Measurements from ENCODE around the gene CTNND2.
"Not testable (repeated sequence)": the region's sequence is repeated elsewhere in the genome, so short reads cannot be mapped to it uniquely, and the experiment has no call there.

Gene CTNND2

DNA sequence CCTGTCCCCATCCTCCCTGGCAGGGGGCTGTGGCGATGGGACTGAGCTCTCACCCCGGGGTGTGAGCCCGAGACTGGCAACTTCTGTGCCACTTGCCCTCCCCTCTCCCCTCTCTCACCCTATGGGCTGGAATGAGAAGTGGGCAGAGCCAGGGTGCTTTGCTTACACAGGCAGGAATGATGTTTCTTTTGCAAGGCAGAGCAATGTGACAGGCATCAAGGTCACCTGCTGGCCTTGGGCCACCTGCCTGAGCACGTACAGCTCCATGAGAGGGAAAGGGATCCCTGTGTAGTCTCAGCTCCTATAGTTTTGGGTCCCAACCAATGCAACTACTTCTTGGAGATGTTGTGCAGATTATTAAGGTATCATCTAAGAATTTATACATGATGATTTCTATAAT is 890.5 kb downstream of the CTNND2 start:
- no peak for DNase-seq (ENCODE audit: low read depth)

DNA sequence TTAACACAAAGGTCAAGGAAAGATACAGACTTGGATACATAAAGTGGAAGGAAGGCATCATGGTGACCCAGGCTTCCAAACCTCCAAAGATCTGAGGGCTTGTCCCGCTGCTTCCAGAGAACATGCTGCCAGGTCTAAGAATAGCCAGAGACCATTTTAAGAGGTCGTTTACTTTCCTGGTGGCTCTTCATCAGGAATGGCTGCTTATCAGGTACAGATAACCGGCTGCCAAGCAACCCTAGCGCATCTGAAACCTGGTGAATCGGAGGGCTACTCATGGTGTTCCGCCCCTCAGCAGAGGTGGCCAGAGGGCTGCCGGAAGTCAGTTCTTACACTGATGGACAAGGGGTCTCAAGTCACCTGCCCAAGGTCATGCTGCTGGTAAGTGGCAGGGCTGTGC is 892.0 kb downstream of the CTNND2 start:
- no peak for DNase-seq (ENCODE audit: low read depth)

DNA sequence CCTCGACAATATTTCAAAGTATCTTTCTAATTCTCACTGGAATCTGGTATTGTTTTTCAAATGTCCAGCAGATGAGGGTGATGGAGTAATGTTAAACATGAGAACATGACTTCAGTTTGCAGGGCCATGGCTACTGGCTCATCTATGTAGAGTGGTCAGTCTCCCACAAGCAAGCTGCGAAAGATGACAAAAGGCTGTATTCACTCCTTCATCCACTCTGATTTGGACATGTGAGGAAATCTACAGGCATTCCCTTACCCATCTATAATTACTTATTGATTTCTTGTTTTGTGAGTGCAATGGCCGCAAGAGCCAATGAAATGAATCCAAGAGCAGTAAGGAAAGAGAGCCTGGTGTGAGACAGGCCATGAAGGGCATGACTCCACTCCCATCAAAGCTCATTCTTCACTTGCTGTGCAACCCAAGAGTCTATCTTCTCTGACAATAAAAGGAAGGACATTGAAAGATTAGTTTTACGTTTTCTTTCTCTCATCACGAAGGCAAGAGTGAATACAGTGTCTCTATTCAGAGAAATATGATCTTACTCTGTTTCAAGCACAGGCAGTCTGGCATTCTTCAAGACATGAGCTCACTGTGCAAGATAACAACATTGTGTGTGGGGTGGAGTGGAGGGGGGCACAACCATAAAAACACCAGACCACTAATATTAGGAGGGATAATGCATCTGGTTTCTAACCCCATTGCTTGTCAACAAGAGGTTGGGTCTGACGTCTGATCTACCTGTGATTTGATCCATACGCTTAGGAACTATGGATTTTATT is 893.6 kb downstream of the CTNND2 start:
- DNase-seq (ENCODE audit: low read depth) = no peak

DNA sequence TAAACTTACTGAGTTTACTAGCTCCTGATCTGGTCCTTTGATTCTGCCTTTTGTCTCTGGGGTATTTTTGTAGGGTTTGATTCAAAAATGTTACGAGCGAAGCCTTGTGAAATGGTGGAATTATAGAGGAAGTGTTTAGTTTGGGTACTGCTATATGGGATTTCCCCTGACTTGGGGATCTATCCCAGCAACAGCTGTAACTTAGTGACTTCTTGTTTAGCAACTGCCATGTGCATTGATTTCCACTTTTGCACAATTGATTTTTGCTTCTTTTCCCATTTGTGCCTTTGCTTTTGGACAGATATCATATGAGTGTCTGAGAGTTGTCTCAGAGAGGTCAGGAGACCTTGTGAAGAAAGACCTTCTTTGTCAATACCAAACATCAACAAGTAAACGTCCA is 894.7 kb downstream of the CTNND2 start:
- DNase-seq (ENCODE audit: low read depth) = no peak

DNA sequence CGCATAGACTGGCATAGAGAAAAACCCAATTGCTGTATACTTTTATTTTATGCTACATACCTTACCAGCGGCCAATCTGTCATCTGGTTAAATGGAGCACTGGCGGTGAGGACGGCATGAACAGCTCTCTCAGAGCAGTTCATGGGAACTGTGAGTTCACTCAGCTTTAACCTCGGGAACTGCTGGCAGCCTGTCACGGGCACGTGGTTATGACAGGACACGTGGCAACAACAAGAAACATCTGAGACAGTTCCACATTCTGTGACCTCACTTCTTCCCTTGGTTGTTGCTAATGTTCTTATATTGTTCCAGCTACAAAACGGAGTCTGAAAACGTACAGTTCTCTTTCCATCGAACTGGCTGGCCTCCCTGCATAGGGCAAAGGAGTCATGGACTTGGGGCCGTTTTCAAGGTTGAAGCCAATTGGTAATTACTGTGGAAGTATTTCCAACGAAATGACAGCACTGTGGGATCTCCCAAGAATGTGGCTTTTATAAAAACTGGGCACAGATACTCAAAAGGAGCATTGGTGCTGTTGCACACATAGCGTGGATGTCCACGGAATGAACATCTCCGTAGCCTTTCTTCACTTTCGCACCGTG is 896.9 kb downstream of the CTNND2 start:
- DNase-seq (ENCODE audit: low read depth) = no peak

DNA sequence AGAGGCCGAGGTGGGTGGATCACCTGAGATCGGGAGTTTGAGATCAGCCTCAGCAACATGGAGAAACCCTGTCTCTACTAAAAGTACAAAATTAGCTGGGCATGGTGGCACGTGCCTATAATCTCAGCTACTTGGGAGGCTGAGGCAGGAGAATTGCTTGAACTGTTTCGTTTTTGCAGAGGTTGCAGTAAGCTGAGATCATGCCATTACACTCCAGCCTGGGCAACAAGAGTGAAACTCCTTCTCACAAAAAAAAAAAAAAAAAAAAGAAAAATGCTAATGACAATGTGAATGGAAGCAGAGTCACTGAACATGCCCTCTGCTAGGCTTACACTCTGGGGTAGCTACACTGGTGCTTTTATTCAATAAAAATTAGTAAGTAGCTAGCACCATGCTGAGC is 899.7 kb downstream of the CTNND2 start:
- not testable (repeated sequence) for DNase-seq (ENCODE audit: low read depth)

DNA sequence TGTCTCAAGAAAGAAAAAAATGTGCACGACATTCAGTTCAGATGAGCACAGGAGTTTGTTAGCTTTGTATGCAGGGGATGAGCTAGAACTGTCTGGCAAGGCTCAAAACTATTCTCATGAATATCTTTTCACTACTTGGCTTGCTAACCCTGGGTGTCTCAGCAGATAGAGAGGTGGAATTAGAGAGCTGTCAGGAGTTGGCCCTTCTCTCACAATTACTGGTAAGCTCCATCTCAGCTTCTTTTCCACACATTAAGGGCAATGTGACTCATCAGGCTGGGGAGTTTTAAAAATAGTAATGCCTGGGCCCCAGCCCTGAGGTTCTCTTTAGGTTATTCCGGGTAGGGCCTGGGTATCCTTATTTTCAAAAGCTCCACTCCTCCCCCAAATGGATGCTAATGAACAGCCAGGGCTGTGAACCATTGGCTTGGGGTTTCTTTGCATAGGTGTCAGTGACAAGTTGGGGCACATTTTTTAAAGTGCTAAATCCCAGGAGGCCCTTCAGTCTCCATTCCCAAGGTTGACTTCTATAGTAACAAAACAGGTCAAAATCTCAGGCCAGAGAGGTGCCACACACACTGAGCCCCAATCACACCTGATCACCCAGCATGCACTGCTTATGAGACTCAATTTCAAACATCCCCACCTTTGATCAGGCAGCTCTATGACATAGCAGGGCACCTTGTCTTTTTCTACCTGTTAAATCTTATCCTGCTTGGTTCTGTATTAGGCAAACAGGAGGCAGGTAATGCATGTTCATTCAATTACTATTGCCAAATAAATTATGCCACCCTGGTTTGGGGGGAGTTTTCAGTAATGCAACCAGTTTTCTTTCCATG is 903.5 kb downstream of the CTNND2 start:
- DNase-seq (ENCODE audit: low read depth) = no peak

DNA sequence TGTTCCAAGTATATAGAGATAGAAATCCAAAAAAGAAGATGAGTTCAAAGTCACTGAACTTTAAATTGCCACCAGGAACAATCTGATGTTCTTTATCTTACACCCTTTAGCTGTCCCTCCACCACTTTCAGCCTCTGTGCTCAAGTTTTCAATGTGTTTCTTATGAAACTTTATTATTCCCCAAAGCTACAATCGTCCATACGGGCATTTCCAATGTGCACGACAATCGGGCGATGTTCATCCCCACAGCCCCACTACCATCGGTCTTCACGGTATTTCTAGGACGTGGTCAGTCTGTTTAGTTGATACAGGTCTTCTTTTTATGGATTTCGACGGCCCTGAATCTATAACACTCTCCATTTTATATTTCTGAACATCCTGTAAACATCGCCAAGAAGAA is 904.5 kb downstream of the CTNND2 start:
- no peak for DNase-seq (ENCODE audit: low read depth)

DNA sequence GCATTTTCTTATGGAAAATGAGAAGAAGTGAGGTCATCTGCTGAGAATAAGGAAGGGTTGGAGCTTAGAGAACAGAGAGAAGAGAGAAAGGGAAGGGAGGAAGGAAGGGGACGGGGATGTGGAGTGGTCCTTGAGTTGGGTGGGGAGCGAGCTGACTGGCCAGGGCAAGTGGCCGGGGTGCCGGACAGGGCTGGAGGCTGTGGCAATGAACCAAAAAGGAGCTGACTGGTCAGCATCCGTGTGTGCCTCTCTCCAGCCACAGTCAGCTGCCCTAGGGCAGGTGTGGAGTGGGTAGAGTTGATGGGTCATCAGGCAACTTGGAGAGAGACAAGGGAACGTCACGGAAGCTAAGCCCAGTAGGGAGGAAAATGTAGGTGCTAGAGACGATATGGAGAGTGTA is 908.4 kb downstream of the CTNND2 start:
- DNase-seq (ENCODE audit: low read depth) = no peak

DNA sequence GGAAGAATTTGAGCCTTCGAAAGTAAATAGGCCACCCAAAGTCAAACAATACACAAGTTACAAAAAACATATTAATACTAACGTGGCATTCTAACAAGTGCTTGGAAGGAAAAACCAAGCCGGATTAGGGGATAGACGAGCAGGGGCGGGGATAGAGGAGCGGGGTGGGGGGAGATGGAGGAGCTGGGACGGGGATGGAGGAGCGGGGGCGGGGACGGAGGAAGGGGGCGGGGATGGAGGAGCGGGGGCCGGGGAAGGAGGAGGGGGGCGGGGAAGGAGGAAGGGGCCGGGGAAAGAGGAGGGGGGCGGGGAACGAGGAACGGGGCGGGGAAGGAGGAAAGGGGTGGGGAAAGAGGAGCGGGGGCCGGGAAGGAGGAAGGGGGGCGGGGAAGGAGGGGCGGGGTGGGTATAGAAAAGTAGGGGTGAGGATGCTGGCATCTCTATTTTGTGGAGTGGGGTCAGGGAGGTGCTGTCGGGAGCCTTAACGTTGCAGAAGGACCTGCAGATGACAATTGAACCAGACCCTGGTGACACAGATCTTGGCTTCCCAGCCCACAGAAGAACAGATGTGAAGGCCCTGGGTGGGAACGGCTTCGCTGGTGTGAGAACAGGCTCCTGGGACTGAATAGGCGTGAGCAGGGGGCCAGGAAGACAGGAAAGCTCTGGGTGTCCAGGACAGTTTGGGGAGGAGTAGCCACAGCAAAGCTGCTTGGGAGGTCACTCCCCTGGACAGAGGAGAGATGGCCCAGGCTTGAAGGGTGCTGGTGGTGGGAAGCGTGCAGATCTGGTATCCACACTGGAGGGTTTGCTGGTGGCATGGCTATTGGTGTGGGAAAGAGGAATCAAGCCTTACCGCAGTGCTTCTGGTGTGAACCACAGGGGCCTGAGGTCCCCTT is 909.9 kb downstream of the CTNND2 start:
- DNase-seq (ENCODE audit: low read depth) = no peak

DNA sequence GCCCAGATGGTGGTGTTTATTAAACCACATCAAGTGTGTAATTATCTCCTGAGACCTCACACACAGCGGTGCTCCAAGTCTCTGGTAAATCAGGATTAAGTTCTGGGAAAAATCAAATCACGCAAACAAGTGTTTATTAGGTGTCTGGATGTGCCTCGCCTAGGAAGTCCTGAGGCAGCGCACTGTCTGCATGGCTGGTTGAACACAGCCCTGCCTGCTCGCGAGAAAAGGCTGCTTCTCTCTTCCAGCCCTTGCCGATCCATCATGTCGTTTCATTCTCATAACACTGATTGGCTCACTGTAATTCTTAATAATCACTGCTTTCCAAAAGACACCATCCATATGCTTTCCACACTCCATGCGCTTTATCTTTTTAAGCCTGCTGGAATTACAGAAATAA is 913.6 kb downstream of the CTNND2 start:
- DNase-seq (ENCODE audit: low read depth) = no peak

DNA sequence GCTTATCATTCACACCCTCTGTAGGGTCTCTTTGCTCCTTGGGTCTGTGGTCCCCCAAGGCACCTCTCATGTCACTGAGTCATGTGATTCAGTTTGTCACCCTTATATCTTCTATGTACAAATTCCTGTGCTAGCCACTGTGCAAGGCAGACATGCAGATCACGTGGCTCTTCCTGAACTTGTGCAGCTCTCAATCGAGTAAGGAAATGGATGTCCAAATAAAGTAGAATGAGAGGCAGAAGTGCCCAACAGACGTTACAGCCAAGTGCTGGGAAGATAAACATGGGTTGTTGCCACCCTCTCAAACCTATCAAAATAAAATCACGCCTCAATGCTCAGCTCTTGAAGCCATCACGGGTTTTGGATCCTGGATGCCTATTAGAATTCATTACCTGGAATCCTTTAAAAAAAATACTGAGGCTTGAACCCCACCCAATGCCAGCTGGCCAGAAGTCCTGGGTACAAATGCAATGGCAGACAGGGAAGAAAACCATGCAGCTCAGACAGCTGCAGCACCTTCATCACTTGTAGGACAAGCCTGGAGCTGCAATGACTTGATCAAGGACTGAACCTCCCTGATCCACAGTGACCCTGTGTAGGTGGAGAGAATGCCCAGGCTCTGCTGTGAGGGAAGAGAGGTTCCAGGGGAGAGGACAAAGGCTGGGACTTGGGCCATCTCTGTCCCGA is 914.5 kb downstream of the CTNND2 start:
- no peak for DNase-seq (ENCODE audit: low read depth)

DNA sequence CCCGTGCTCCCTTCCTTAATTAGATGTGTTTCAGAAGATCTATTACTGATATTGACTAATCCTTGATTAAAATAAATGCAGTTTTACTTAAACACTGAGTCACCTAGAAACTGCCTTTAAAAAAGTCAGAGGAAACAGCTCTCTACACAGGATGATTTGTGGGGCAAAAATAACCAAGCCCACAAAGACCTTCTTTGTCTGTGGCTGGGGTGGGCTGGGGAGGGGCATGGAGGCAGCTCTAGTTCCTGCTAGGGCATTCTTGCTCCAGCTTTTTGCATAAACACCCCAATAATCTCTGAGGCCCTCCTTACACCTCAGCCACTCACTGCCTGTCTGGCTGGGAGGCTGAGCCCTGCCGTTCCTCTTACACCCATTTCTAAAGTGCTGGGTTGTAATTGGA is 915.6 kb downstream of the CTNND2 start:
- DNase-seq (ENCODE audit: low read depth) = no peak

DNA sequence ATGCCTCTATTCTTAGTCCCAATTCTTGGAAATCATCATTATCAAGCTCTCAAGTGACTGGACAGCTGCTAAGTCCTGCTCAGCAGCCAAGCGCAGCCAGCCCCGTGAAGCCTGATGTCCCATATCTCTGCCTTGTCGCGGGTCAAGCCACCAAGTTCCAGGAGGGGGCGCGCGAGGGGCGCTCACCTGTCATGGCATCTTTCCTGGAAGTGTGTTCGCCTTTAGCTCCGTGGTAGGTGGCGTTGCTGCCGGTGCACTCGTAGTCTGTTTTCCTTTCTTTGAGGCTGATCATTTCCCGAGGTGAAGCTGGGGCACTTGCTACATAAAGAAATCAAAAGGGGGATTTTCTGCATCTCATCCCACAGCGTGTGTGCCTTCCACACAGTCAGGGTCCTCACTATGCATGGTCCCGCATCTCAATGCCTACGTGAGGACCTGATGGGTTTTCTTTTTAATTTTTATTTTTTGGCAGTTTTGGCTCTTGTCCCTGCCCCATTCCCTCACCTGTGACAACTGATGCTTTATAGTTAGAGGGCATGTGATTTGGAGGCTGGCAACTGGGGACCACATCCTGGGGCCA is 916.2 kb downstream of the CTNND2 start:
- DNase-seq (ENCODE audit: low read depth) = peak; percentile 71

DNA sequence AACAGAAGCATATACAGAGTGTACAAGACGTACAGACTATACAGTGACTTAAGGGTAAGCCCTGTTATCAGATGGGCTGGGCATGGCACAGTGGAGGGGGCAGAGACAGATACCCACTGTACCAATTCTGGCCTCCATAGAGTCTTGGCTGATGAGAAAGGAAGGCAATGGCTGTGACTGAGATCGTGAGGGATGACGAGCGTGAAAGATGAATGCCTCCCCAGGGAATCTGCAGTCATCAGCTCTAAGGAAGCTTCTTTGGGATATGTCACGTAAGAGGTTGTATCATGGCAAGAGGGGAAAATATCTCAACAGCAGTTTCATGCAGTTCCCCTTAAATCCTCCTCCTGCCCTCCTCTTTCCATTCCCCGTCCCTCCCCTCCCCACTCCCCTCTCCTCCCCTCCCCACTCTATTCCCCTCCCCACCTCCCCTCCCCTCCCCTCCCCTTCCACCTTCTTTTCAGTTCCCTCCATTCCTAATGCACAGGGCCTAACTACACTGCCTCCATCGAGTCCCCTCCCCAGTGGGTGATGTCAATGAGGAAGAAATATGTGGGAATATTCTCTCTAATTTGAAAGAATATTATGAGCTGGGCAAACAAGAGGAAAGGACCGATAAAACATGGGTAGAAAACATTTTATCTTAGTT is 916.8 kb downstream of the CTNND2 start:
- no peak for DNase-seq (ENCODE audit: low read depth)

DNA sequence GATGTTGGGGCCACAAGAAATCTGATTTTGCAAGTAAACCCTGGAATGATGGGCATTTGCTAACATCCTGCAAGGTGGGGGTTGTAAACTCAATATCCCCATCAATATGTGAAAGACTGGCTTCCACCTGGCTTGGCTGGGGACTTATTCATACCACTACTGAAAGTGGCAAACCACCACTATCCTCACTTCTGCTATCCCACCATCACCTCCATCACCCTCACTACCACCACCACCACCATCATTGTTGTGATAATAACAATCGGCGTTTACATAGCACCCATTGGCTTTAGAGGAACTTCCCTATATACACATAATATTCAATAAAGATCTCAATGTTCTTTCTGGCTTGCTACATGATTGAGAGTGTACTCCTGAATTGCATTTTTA is 918.5 kb downstream of the CTNND2 start:
- no peak for DNase-seq (ENCODE audit: low read depth)

DNA sequence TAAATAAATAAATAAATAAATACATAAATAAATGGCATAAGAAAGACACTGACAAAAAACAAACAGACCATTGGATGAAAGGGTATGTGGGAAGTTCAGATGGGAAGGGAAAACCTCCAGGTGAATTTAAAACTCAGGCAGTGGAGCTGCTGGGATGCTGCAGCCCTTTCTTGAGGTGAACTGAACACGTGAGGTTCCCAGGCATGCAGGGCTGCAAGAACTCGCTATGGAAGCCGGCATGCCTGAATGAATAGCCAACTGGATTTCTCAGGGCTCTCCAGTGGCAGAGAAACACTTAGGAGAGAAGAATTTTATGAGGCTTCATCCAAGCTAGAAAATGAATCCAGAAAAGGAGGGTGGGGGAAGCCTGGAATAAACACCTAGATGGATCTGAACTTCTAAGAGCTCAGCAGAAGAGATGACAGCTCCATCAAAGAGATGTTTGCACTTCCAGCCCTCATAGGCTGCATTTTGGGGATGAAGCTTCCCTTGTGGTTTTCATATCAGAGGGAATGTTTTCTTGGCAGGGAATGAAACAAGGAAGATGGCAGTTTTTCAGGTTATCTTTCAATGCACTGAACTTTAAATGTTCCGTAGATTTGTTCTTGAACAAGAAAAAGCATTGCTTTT is 919.0 kb downstream of the CTNND2 start:
- no peak for DNase-seq (ENCODE audit: low read depth)

DNA sequence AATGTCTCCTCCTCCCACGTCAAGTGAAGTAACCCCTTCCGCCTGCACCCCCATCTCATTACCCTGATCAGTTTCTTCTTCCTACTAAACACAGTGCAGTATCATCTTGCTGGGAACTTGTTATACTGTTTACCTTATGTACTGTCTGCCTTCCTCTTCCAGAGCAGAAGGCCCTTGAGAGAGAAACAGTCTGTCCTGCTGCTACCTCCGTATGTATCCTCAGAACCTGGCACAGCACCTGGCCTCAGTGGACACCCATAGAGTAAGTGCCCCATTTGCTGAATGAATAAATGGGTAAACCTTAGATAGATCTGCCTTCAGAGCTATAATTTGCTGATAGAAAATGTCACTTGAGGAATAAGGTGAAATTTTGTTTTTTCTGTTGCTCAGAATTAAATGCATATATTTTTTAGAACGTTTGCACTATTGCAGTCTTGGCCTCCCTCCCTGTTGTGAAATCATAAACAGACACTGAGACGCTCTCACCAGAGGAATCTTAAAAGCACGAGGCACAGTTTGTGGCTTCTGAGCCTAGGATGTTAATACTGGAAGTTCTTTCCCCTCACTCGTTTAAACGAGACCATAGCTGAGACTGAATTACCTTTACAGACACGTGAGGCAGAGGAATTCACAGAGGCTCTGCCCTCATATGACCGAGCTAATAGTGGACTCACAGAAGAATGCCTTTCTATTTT is 920.1 kb downstream of the CTNND2 start:
- DNase-seq (ENCODE audit: low read depth) = no peak

DNA sequence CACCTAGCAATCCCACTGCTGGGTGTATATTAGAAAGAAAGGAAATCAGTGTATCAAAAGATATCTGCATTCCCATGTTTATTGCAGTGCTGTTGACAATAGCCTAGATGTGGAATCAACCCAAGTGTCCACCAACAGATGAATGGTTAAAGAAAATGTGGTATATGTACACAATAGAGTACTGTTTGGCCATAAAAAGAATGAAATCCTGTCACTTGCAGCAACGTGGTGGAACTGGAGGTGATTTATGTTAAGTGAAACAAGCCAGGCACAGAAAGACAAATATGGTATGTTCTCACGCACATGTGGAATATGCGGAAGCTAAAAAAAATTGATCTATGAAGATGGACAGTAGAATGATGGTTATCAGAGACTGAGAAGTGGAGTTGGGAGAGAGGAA is 921.6 kb downstream of the CTNND2 start:
- no peak for DNase-seq (ENCODE audit: low read depth)

Data from activated T-cell treated with anti-CD3 and anti-CD28 coated beads for 48 hours (primary cell).